Skeletal muscle satellite cell (primary cell): Measurements from ENCODE around the gene C5orf47.

Experiments used
- H3K27me3 ChIP-seq: 2 replicates; pipeline ENCODE4 v1.7.0; 2013; ENCODE audit warnings: low read length; ENCODE audit not compliant: control insufficient read depth, insufficient read depth
- H3K36me3 ChIP-seq: 2 replicates; pipeline ENCODE4 v1.7.0; 2013; ENCODE audit warnings: mild to moderate bottlenecking, control low read depth, low read length; ENCODE audit not compliant: insufficient read depth
- H3K4me1 ChIP-seq: 2 replicates; pipeline ENCODE4 v1.7.0; 2013; ENCODE audit warnings: low read length; ENCODE audit not compliant: control insufficient read depth, insufficient read depth
- H3K4me2 ChIP-seq: 2 replicates; pipeline ENCODE4 v1.7.0; 2013; ENCODE audit warnings: mild to moderate bottlenecking, low read length
- H3K4me3 ChIP-seq: 2 replicates; pipeline ENCODE4 v1.7.0; 2013; ENCODE audit warnings: low read length
- H3K9ac ChIP-seq: 2 replicates; pipeline ENCODE4 v1.7.0; 2013; ENCODE audit warnings: mild to moderate bottlenecking, low read depth, low read length, moderate library complexity
- H3K9me3 ChIP-seq: replicated peaks from 2 replicates; pipeline ENCODE4 v1.7.0; 2013; ENCODE audit warnings: mild to moderate bottlenecking, control low read depth, low read length

C5orf47 gene

DNA sequence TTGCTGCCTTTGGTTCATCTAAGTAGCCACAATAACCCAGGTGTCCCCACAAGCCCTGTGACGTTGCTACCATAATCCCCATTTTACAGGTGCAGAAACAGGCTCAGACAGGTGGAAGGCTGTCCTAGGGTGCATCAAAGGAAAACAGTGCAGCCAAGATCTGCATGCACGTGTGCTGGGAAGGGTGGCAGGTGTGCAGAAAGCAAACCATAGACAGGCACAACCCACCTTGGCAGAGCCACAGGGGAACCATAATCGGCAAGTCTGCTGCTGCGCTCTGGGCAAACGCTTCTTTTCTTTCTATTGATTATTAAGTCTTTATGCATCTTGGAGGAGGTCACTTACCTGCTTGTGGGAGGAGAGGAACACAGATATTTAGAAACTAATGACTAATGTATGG is 63.7 kb downstream of the C5orf47 start:
- no peak overlapping the region for H3K9ac ChIP-seq
- no peaks in the 10 kb centered on the region for H3K27me3 ChIP-seq
- H3K4me3 ChIP-seq: no peak overlapping the region
- no peak overlapping the region for H3K4me2 ChIP-seq
- no peaks in the 10 kb centered on the region for H3K9me3 ChIP-seq
- no peaks in the 10 kb centered on the region for H3K4me1 ChIP-seq
- H3K36me3 ChIP-seq: no peaks in the 10 kb centered on the region

- Histone ChIP-seq H3K36me3 (no peaks in the 10 kb centered on the region), H3K4me2 (no peak overlapping the region), H3K27me3 (no peaks in the 10 kb centered on the region), H3K4me1 (no peaks in the 10 kb centered on the region), H3K4me3 (no peak overlapping the region), H3K9me3 (no peaks in the 10 kb centered on the region), H3K9ac (no peak overlapping the region)
These were observed 64.9 kb downstream of the C5orf47 start for GRCh38 chr5:174053905-174054304.
